BLaER1 treated with 17β-estradiol and CSF1 and Interleukin-3, amounts not matched to agents 10 nM and 100 nM (cell line): ENCODE data around the gene DBF4B.

Source experiments
- H3K27ac ChIP-seq, 11 experiments: shearing (Covaris generic); formaldehyde crosslinking; 2 replicates each; pipeline ENCODE4 v1.8.1; 2022
- H3K27me3 ChIP-seq, 11 experiments: shearing (Covaris generic); formaldehyde crosslinking; 2 replicates each; pipeline ENCODE4 v1.8.1; 2022
- H3K36me3 ChIP-seq, 11 experiments: shearing (Covaris generic); formaldehyde crosslinking; 2 replicates each; pipeline ENCODE4 v1.8.1; 2022
- H3K4me1 ChIP-seq, 10 experiments: shearing (Covaris generic); formaldehyde crosslinking; 2 replicates each; pipeline ENCODE4 v1.8.1; 2022
- H3K4me2 ChIP-seq, 11 experiments: shearing (Covaris generic); formaldehyde crosslinking; 2 replicates each; pipeline ENCODE4 v1.8.1; 2022
- H3K4me3 ChIP-seq, 10 experiments: shearing (Covaris generic); formaldehyde crosslinking; 2 replicates each; pipeline ENCODE4 v1.8.1; 2022
- H3K9ac ChIP-seq, 11 experiments: shearing (Covaris generic); formaldehyde crosslinking; 2 replicates each; pipeline ENCODE4 v1.8.1; 2022
- H3K9me3 ChIP-seq, 11 experiments: shearing (Covaris generic); formaldehyde crosslinking; replicated peaks in 1 of 11; 2 replicates each; pipeline ENCODE4 v1.8.1; 2022
- H4K20me1 ChIP-seq, 11 experiments: shearing (Covaris generic); formaldehyde crosslinking; 2 replicates each; pipeline ENCODE4 v1.8.1; 2022
- Cebpa-rat ChIP-seq, 11 experiments: shearing (Covaris generic); IDR thresholded peaks; 2 replicates each; pipeline ENCODE4 v1.8.1; 2022

DBF4B gene

DNA sequence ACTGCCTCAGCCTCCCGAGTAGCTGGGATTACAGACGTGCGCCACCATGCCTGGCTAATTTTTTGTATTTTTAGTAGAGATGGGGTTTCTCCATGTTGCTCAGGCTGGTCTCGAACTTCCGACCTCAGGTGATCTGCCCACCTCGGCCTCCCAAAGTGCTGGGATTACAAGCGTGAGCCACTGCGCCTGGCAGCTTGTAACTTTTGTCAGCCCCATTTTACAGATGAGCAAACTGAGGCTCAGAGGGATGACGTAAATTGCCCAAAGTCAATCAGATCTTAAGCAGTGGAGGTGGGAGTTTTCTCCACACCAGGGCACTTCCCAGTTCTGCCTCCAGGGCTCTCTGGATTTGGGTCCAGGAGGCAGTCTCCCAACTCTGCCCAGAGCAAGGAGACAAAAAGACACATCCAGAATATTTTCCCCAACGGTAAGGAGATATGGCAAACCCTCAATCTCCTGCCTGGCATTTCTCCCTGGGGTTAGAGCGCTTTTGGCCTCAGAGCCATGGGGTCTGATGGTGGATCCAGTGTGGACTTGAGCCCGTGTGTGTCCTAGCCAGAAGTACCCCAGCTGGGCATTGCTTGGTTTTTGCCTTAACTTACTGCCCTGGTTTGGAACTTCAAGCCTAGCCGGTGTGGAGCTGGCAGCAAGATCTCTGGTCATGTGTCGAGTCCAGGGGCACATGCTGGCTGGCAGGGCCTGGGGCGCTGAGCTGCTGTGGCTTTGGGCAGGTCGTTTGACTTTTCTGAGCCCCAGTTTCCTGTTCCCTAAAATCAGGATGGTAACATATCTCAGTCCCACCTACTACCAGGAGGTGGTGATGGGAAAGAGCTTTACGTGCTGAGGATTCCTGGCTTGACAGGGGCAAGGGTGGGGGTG is 53.7 kb downstream of the DBF4B start:
- TF ChIP-seq Cebpa-rat (IDR thresholded peaks at IDR 0.05): no peak
- no peak overlapping the region for H3K27ac ChIP-seq
- H3K9me3 ChIP-seq: no peaks in the 10 kb centered on the region
- peaks cover 31 to 39% (median 32%) of the 10 kb centered on the region in 11 experiments for H3K27me3 ChIP-seq
- H3K36me3 ChIP-seq: no peaks in the 10 kb centered on the region
- 0 out of 22 replicates have a peak overlapping the region, but pooled peaks of 1 of the 11 experiments have one; percentile 13 for H3K9ac ChIP-seq
- peaks cover 5 to 23% (median 10%) of the 10 kb centered on the region in 10 experiments; a peak in 17 of 20 replicates for H3K4me1 ChIP-seq
- H4K20me1 ChIP-seq: peaks cover 0 to 27% (median 0%) of the 10 kb centered on the region in 11 experiments; a peak in 8 of 22 replicates
- H3K4me3 ChIP-seq: no peak overlapping the region
- H3K4me2 ChIP-seq: no peak overlapping the region

DNA sequence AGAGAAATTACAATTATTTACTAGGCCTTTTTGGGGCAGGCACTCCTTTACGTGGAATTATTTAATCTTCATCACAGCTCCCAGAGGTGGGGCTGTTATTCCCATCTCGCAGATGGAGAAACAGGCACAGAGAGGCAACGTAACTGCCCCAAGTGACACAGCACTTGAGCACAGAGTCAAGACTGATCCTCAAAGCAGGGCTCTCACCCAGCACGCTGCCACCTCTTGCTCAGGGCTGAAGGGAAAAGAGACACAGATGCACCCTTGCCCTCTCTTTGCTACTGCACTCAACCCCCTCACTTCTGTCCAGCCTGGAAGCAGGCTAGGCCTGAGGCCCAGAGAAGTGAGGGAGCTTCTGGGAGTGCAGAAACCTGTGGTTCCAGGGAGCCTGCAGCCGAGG is 54.7 kb downstream of the DBF4B start:
- peaks cover 0 to 17% (median 0%) of the 10 kb centered on the region in 11 experiments; a peak in 8 of 22 replicates for H4K20me1 ChIP-seq
- no peak for TF ChIP-seq Cebpa-rat (IDR thresholded peaks at IDR 0.05)
- no peaks in the 10 kb centered on the region for H3K9me3 ChIP-seq
- no peaks in the 10 kb centered on the region for H3K36me3 ChIP-seq
- no peak overlapping the region for H3K9ac ChIP-seq
- H3K4me3 ChIP-seq: no peak overlapping the region
- H3K4me2 ChIP-seq: no peak overlapping the region
- peaks cover 12 to 26% (median 19%) of the 10 kb centered on the region in 10 experiments for H3K4me1 ChIP-seq
- H3K27me3 ChIP-seq: peaks cover 21 to 29% (median 22%) of the 10 kb centered on the region in 11 experiments
- no peak overlapping the region for H3K27ac ChIP-seq

DNA sequence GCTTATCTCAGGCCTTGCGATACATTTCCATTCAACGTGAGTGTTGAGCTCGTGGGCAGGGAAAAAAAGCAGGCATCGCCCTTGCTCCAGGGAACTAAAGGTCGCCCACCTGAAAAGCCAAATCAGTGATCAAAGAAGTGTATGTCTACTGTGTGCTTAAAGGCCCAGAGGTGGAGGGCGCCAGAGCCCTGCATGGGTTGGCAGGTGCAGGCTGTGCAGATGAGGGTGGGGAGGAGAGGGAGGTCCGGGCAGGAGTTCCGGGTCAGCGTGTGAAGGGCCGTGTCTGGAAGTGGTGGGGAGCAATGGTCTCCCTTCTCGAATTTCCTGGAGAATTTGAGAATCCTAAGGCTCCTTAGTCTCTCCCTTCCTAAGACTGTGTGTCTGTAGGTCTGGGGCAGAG is 57.5 kb downstream of the DBF4B start:
- Histone ChIP-seq H3K36me3 (no peaks in the 10 kb centered on the region), H3K27me3 (peaks cover 0 to 5% (median 0%) of the 10 kb centered on the region in 11 experiments; a peak in 4 of 22 replicates), H3K9ac (no peak overlapping the region), H4K20me1 (peaks cover 0 to 5% (median 0%) of the 10 kb centered on the region in 11 experiments; a peak in 2 of 22 replicates), H3K9me3 (no peaks in the 10 kb centered on the region), H3K4me1 (peaks cover 16 to 39% (median 32%) of the 10 kb centered on the region in 10 experiments), H3K4me3 (no peak overlapping the region), H3K4me2 (no peak overlapping the region), H3K27ac (no peak overlapping the region)
- no peak for TF ChIP-seq Cebpa-rat (IDR thresholded peaks at IDR 0.05)

DNA sequence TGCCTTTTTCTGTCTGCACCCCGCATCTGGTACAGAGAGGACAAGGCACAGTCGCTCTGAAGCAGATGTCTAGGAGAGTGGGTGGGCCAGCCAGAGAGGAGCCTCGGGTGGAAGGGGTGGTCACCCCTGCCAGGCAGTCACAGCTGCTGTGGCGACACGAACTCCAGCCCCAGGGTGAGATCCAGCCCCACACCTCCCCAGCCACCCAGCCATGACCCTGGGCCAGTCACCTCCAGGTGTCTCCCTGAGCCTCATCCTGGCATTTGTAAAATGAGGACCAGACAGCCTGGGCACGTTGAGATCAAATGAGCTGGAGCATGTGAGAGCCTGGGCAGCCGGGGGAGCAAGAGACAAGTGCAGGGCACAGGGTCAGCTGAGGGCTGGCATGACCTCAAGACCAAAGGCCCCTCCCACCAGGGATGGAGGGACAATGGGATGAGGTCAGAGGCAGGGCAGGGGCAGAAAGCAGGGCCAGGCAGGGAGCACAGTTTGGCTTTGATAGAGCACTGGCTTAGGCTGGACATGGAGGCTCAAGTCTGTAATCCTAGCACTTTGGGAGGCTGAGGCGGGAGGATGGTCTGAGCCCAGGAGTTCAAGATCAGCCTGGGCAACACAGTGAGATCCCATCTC is 58.1 kb downstream of the DBF4B start:
- Histone ChIP-seq H3K4me2 (no peak overlapping the region), H3K9ac (no peak overlapping the region), H3K27ac (no peak overlapping the region), H3K4me1 (peaks cover 21 to 45% (median 37%) of the 10 kb centered on the region in 10 experiments), H3K9me3 (no peaks in the 10 kb centered on the region), H3K36me3 (no peaks in the 10 kb centered on the region), H4K20me1 (peaks cover 0 to 5% (median 0%) of the 10 kb centered on the region in 11 experiments; a peak in 2 of 22 replicates), H3K4me3 (no peak overlapping the region), H3K27me3 (no peaks in the 10 kb centered on the region)
- no peak for TF ChIP-seq Cebpa-rat (IDR thresholded peaks at IDR 0.05)

DNA sequence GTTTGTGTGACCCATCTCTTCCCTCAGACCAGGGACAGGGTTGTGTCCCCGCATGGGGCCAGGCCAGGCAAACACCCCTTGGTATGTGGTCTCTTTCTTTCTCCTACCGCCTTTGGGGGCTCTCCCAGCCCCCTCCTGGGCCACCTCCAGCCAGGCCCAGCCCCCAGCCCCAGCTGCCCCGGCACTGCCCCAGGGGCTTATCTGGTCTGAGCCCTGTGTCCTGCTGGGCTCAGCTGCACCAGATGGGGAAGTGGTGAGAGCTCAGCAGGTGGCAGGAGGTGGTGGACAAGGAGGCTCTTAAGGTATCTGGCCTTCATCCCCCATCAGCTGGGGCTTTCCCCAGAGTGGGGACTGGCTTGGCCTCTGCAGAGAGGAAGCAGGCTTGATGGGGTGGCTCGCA is 59.0 kb downstream of the DBF4B start:
- Histone ChIP-seq H3K4me1 (peaks cover 25 to 48% (median 39%) of the 10 kb centered on the region in 10 experiments), H3K27me3 (no peaks in the 10 kb centered on the region), H3K36me3 (no peaks in the 10 kb centered on the region), H3K4me3 (no peak overlapping the region), H3K4me2 (peak overlapping the region; percentile 17 to 89 (median 78); a peak in 19 of 22 replicates), H4K20me1 (peaks cover 0 to 5% (median 0%) of the 10 kb centered on the region in 11 experiments; a peak in 2 of 22 replicates), H3K9ac (peak overlapping the region in 2 of 11 experiments; percentile 2 to 33; a peak in 2 of 22 replicates), H3K27ac (no peak overlapping the region), H3K9me3 (no peaks in the 10 kb centered on the region)
- TF ChIP-seq Cebpa-rat (IDR thresholded peaks at IDR 0.05): no peak

DNA sequence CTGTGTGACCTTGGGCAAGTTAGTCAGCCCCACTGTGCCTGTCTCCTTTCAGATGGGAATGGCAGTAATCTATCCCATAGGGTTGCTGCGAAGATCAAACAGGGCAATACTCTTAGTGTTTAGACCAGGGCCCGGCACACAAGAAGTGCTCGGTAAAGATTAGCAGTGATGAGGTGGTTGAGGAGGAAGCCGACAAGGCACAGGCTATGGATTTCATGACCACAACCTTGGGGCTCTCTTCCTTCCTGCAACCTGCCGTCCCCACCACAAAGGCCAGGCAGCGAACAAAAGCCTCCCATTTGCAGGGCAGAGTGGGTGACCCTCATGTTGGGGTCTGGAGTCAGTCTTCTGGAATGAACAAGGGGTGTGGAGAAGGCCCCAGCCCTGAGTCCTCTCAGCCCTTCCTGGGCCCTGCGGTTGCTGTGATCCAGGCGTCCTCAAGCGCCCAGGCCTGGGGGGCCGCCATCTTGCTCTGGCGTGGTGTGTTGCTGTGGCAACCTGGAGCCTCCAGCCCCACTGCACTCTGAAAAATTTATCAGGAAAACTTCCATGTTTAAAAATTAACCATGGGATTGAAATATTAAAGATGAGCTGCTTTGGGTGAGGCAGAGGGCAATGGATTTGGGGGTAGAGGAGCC is 60.2 kb downstream of the DBF4B start:
- peak overlapping the region; percentile 17 to 89 (median 78) for H3K4me2 ChIP-seq
- peak overlapping the region in 1 of 11 experiments; percentile 33; a peak in 1 of 22 replicates for H3K9ac ChIP-seq
- H3K36me3 ChIP-seq: no peaks in the 10 kb centered on the region
- no peak overlapping the region for H3K4me3 ChIP-seq
- no peak for TF ChIP-seq Cebpa-rat (IDR thresholded peaks at IDR 0.05)
- H3K27me3 ChIP-seq: no peaks in the 10 kb centered on the region
- H4K20me1 ChIP-seq: no peaks in the 10 kb centered on the region; a peak in 2 of 22 replicates
- no peak overlapping the region for H3K27ac ChIP-seq
- no peaks in the 10 kb centered on the region for H3K9me3 ChIP-seq
- H3K4me1 ChIP-seq: peaks cover 25 to 48% (median 39%) of the 10 kb centered on the region in 10 experiments

DNA sequence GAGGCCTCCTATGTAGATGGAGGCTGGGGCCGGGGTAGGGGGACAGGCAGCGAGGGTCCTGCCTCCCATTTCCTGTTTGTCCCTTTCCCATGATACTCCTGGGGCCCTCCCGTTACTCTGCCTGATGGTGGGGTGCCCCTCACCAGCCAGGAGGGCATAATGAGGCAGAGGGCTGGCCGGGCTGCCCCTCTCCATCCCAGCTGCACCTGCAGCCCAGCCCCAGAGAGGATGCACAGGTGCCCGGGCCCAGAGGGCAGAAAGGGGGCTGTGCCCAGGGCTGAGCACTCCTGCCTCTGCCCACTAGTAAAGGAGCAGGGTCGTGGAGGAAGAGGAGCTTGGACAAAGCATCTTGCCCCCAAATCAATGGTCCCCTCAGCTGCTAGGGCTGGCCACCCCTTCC is 60.8 kb downstream of the DBF4B start:
- Histone ChIP-seq H3K4me1 (peaks cover 25 to 48% (median 39%) of the 10 kb centered on the region in 10 experiments), H3K9ac (no peak overlapping the region), H3K4me3 (no peak overlapping the region), H3K9me3 (no peaks in the 10 kb centered on the region), H4K20me1 (no peaks in the 10 kb centered on the region; a peak in 2 of 22 replicates), H3K27ac (no peak overlapping the region), H3K27me3 (no peaks in the 10 kb centered on the region), H3K36me3 (no peaks in the 10 kb centered on the region), H3K4me2 (peak overlapping the region in 10 of 11 experiments; percentile 59 to 89 (median 79); a peak in 17 of 22 replicates)
- TF ChIP-seq Cebpa-rat (IDR thresholded peaks at IDR 0.05): no peak

DNA sequence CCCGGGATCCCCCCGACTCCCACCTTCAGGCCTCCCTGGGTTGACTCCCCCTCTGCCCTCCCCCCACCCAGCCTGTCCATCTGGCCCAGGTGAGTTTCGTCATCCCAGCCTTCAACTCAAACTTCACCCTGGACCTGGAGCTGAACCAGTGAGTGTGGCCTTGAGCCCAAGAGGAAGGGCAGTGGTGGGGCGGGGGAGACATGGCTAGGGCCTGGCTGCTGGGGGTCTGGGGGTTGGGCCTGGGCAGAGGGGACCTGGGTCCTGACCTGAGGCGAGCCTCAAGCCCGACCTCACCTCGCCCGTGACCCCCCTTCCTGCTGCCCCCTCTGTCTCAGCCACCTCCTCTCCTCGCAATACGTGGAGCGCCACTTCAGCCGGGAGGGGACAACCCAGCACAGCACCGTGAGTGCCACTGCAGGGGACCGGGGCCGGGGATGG is 61.2 kb downstream of the DBF4B start:
- TF ChIP-seq Cebpa-rat (IDR thresholded peaks at IDR 0.05): no peak
- no peak overlapping the region for H3K9ac ChIP-seq
- no peaks in the 10 kb centered on the region for H3K9me3 ChIP-seq
- no peaks in the 10 kb centered on the region for H3K36me3 ChIP-seq
- no peak overlapping the region for H3K27ac ChIP-seq
- no peaks in the 10 kb centered on the region for H3K27me3 ChIP-seq
- H3K4me1 ChIP-seq: peaks cover 25 to 53% (median 41%) of the 10 kb centered on the region in 10 experiments
- peak overlapping the region in 5 of 11 experiments; percentile 18 to 89 (median 80); a peak in 4 of 22 replicates for H3K4me2 ChIP-seq
- no peak overlapping the region for H3K4me3 ChIP-seq
- no peaks in the 10 kb centered on the region; a peak in 2 of 22 replicates for H4K20me1 ChIP-seq
